Activated B cell treated with CpG ODN at 0.5 μM for 24 hours (primary cell): ENCODE measurements around the gene TRMT10B. TPM values are rescaled to one million over a fixed set of nuclear protein-coding genes. Genes with fewer than 3 reads are reported as not detected.
"Not testable (repeated sequence)": the region's sequence is repeated elsewhere in the genome, so short reads cannot be mapped to it uniquely, and the experiment has no call there.

ENCODE experiments used
- ATAC-seq: fragments of 200-7000 bp; cut with Tn5 transposase; one replicate; pipeline ENCODE4 v1.10.0; 2021; ENCODE audit warnings: low read depth, mild to moderate bottlenecking, moderate library complexity
- CTCF ChIA-PET: fragments of 350-600 bp; sonication (Branson Sonifier 250); formaldehyde crosslinking; loops from one replicate; lab custom pipeline; 2021; ENCODE audit warnings: antibody characterized with exemption; lab: Charles Lee
- POLR2A ChIA-PET: fragments of 350-600 bp; sonication (Branson Sonifier 250); formaldehyde crosslinking; loops from one replicate; lab custom pipeline; 2021; ENCODE audit warnings: antibody characterized with exemption; lab: Charles Lee
- DNase-seq: peaks from one replicate; pipeline ENCODE4 v3.0.0; 2022
- H3K27ac Mint-ChIP-seq: one replicate; pipeline ENCODE4 v1.8.0; 2020; ENCODE audit warnings: mixed read lengths
- H3K27me3 Mint-ChIP-seq: one replicate; pipeline ENCODE4 v1.8.0; 2021; ENCODE audit warnings: mixed read lengths
- H3K36me3 Mint-ChIP-seq: one replicate; pipeline ENCODE4 v1.8.0; 2021; ENCODE audit warnings: low read depth, mixed read lengths
- H3K4me1 Mint-ChIP-seq: one replicate; pipeline ENCODE4 v1.8.0; 2021; ENCODE audit warnings: mixed read lengths
- H3K4me3 Mint-ChIP-seq: one replicate; pipeline ENCODE4 v1.8.0; 2020; ENCODE audit warnings: mild to moderate bottlenecking, mixed read lengths
- H3K9me3 Mint-ChIP-seq: one replicate; pipeline ENCODE4 v1.8.0; 2020; ENCODE audit warnings: mixed read lengths
- CTCF ChIP-seq: fragments of 200-600 bp; IDR thresholded peaks from one replicate; pipeline ENCODE4 v1.8.0; 2022; ENCODE audit warnings: antibody characterized with exemption, mild to moderate bottlenecking
- intact Hi-C: fragments of 100-400 bp; cut with micrococcal nuclease; formaldehyde crosslinking; loops from one replicate; pipeline ENCODE4 v1.15.1; 2024
- total RNA-seq: library from RNA; stranded (reverse); gene quantifications from 2 replicates; pipeline ENCODE4 v1.2.3, GENCODE V29; 2022

The TRMT10B gene
- total RNA-seq, 1 donor from 2014 or later = 15.0 TPM

DNA sequence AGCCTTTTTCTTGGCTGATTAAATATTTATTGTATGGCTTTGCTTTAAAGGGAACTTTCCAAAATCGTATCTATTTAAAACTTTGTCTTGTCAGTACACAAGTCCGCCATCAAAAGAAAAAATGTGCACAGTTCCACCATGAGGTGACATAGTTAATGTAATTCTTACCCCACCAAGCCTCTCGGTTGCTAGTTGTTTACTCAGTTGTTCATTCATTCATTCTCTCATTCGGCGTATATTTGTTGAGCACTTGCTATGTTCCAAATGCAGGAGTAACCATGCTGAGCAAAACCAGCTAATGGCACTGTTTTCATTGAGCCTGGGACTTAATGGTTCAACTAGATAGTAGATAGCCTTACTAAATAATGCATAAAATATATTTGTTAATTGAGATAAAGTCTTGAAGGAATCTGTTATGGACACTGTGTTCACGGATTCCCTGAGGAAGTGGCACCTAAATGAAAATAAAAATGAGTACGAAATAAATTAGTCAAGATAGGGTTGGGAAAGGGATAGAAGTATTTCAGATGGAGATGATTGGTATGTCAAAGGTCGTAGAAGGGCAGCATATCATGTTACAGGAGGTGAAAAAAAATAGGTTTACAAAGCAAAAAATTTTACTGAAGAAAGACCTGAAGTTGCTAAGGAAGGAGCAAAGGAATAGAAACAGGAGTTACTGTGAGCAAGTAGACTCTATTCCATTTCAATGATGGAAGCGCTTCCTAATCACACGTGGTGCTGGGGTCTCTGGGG lies 48.5 kb downstream of the TRMT10B start:
- H3K4me1 Mint-ChIP-seq = peaks cover 46% of the 10 kb centered on the region
- H3K36me3 Mint-ChIP-seq = peaks cover 5% of the 10 kb centered on the region
- H3K27me3 Mint-ChIP-seq = no peaks in the 10 kb centered on the region
- no peak for ATAC-seq
- TF ChIP-seq CTCF = no peak
- H3K9me3 Mint-ChIP-seq = no peaks in the 10 kb centered on the region
- POLR2A ChIA-PET = interaction anchor here (0.6 to 3.5 kb wide), 4 partner anchors 12 to 101 kb away, joined by 3 to 63 read pairs (median 8); partner anchors contain the start of gene EXOSC3
- no peak for DNase-seq
- intact Hi-C loops = no loop called here
- peak overlapping the region; percentile 83 for H3K27ac Mint-ChIP-seq
- H3K4me3 Mint-ChIP-seq = peak overlapping the region; percentile 92
- CTCF ChIA-PET = no interaction called here

DNA sequence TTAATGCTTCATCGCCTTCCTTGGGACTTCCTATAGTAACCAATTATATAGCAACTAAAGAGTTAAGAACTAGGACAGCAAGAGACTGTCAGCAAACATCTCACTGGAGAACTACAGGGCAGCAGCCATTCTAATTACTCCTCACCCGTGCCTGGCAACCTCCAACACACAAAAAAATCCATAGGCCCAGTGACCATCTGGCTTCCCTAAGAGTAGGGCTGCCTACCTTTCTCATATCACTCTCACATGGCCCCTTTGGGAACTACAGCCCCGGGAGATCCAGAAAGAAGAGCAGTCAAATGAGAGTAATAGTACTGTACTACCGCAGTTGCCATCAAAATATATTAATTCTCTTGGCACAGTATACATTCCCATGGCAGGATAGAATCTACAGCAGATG lies 52.7 kb downstream of the TRMT10B start:
- Mint-ChIP-seq H3K9me3 (no peaks in the 10 kb centered on the region), H3K36me3 (peaks cover 11% of the 10 kb centered on the region), H3K4me3 (no peak overlapping the region), H3K27me3 (no peaks in the 10 kb centered on the region), H3K27ac (no peak overlapping the region), H3K4me1 (peaks cover 29% of the 10 kb centered on the region)
- POLR2A ChIA-PET = no interaction called here
- DNase-seq (no peak), ATAC-seq (no peak)
- TF ChIP-seq CTCF = no peak
- intact Hi-C loops = no loop called here
- CTCF ChIA-PET = no interaction called here

- H3K27ac Mint-ChIP-seq, intact Hi-C loops: not testable (repeated sequence)
Observed at GRCh38 chr9:37809676-37810075, 56.1 kb downstream of the TRMT10B start.

DNA sequence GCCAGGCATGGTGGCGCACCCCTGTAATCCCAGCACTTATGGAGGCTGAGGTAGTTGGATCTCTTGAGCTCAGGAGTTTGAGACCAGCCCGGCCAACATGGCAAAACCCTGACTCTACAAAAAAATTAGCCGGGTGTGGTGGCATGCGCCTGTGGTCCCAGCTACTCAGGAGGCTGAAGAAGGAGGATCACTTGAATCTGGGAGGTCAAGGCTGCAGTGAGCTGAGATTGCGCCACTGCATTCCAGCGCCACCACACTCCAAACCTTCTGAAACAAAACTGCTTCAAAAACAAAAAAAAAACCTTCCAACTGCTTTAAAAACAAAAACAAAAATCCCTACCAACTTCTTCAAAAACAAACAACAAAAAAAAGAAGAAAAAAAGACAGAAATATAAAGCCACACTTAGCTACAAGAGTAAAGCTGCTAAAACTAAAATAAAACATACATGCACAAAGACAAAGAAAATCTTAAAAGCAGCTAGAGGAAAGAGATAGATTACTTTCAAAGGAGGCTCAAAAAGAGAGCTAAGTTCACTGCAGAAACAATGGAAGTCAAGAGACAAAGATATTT lies 58.4 kb downstream of the TRMT10B start:
- POLR2A ChIA-PET = interaction anchor here (0.7 kb wide), 1 partner anchor 12 kb away, joined by 3 read pairs; no protein-coding TSS in a partner anchor
- CTCF ChIA-PET = no interaction called here
- no peaks in the 10 kb centered on the region for H3K27me3 Mint-ChIP-seq
- TF ChIP-seq CTCF = no peak
- H3K4me1 Mint-ChIP-seq = no peaks in the 10 kb centered on the region
- intact Hi-C loops = no loop called here
- DNase-seq (no peak), ATAC-seq (no peak)
- H3K36me3 Mint-ChIP-seq = peaks cover 7% of the 10 kb centered on the region
- no peak overlapping the region for H3K4me3 Mint-ChIP-seq
- no peak overlapping the region for H3K27ac Mint-ChIP-seq
- H3K9me3 Mint-ChIP-seq = no peaks in the 10 kb centered on the region

More at GRCh38 chr9:37809676-37810075, 56.1 kb downstream of the TRMT10B start:
- H3K27me3 Mint-ChIP-seq, H3K36me3 Mint-ChIP-seq, DNase-seq, ATAC-seq, H3K9me3 Mint-ChIP-seq, H3K4me3 Mint-ChIP-seq, H3K4me1 Mint-ChIP-seq, CTCF ChIA-PET: not testable (repeated sequence)
- POLR2A ChIA-PET = interaction anchor here (0.7 kb wide), 1 partner anchor 11 kb away, joined by 3 read pairs; no protein-coding TSS in a partner anchor

DNA sequence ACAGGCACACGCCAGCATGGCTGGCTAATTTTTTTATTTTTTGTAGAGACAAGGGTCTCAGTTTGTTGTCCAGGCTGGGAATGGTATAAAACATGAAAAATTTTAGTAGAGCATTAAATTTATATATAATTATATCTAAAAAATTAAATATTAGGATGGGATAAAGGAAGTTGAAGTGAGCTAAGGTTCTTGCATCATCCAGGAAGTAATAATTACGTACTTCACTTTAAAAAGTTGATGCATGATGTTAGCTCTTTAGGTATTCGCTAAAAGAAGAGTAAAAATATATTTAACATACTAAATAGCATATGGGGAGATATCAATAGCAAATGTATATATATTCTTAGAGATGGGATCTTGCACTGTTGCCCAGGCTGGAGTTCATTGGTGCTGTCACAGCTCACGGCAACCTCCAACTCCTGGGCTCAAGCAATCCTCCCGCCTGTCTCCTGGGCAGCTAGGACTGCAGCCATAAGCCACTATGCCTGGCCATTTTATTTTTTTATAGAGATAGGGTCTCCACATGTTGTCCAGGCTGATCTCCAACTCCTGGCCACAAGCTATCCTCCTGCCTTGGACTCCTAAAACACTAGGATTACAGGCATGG lies 59.3 kb downstream of the TRMT10B start:
- ATAC-seq = no peak
- intact Hi-C loops = no loop called here
- H3K27ac Mint-ChIP-seq = no peak overlapping the region

More for the DNA sequence above, 59.3 kb downstream of the TRMT10B start:
- ChIA-PET CTCF (no interaction called here), POLR2A (interaction anchor here (0.9 kb wide), 1 partner anchor 12 kb away, joined by 3 read pairs; the partner anchor contains the start of gene DCAF10)
- DNase-seq = no peak
- Mint-ChIP-seq H3K9me3 (no peaks in the 10 kb centered on the region), H3K4me3 (no peak overlapping the region), H3K27me3 (no peaks in the 10 kb centered on the region), H3K36me3 (peaks cover 5% of the 10 kb centered on the region), H3K4me1 (no peaks in the 10 kb centered on the region)
- TF ChIP-seq CTCF = no peak
